DMS53 treated with DMSO at 0.1 percent for 48 hours (cell line): ENCODE data around the gene PDCD4.

Experiments used
- DNase-seq: peaks from one replicate; lab custom pipeline; 2025; ENCODE audit not compliant: unreplicated experiment; lab: John Stamatoyannopoulos, UW

The PDCD4 gene

DNA sequence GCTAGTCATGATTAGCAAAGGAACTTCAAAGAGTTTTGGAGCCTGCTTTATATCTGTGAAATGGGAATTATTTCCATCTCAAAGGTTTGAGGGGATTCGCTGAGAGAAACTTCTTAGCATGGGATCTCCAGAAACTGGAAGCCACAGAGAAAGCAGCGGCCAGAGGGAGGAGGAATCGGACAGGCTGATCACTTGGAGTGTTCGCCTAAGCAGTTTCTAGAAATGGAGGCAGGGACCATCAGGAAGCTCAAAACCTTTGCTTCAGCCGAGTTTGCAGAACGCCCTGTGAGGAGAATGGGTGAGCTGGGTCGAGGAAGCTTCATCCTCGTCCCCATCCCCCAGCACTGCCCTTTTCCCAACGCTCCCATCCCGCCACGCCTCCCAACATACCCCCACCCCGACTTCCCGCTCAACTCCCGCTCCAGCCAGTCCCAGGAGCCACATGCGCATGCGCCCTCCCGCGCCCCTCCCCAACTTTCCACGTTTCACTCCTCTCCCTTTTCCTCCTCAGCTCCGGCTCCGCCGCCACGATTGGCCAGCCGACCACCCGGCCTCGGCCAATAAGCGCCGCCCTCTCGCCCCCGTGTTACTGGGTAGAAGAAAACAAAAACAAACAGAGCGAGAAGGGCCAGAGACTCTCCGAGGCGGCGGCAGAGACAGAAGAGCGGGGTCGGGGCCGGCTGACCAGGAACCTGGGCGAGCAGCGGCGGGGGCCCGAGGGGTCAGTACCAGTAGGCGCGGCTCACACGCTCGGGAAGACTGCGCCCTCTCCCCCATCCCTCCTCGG lies at the start of gene PDCD4:
TSS of gene PDCD4 (plus strand) at position 631 of the 787 bp plus-strand sequence. CDS start 4,100 bp downstream, outside the sequence.
- DNase-seq: peak; percentile 94

DNA sequence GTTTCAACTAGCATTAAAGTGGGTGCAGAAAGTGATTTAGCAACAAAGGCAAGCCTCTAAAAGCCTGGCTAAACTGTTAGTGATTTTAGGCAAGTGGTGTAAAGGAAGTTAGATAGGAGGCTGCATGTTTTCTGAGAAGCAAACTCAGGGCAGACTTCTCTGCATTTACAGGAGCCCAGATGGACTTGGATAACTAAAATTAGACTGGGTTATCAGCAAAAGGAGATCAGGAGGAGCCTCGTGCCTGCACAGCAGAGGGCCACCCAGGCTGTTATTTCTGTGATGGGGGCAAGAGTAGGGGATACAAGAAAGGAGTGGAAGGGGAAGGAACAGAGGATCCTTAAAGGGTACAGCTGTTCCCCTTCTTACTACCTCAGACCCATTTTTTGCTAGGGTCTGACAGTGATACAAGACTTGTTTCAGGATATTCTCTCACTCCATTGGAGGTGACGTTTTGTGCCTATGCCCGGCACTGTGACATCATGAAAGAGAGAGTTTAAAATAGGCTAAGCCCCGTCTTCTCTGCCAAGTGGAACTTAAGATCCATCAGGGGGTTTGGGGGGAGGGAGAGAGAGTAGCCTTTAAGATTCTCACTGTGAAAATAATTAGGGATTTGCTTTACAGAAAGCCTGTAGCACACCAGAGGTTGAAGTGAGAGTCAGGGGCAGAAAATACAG lies 49.6 kb upstream of the PDCD4 start:
- no peak for DNase-seq

DNA sequence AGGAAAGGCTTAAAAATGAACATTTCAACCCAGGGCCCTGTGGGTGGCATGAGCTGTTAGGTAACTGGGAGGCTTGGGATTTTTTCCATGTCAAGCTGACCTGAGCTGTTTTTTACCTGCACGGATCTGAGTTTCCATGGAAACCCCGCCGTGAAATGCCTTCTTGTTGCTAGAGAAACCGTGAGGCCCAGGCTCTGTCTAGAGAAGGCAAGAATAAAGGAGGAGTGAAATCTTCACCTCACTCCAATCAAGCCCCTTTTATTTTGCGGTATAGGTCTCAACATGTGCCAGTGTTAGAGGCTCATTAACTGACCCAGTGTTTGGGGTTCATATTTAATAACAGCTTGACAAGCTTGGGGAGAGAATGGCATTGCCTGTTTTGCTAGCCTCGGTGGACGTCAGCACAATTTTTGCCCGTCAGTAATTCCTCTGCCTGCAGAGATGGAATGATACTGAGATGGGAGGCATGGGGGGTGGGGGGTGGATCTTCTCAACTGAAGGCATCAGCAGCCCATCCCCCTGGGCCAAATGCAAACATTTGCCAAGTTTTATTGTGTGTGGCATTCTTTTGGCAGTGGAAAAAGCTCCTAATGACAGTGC lies 48.9 kb upstream of the PDCD4 start:
- no peak for DNase-seq

DNA sequence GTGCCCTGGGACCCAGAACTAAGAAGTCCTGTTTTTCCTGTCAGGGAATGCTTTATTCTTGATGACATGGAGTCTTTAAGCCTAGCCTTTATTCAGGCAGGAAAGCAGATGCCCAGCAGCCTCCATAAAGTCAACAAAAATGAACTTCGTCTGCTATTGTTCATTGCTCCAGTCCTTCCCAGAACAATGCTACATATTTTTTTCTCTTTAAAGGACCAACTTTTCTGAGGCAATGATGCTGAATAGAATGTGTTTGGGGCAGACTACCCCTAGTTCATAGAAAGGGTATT lies 47.6 kb upstream of the PDCD4 start:
- DNase-seq: no peak

DNA sequence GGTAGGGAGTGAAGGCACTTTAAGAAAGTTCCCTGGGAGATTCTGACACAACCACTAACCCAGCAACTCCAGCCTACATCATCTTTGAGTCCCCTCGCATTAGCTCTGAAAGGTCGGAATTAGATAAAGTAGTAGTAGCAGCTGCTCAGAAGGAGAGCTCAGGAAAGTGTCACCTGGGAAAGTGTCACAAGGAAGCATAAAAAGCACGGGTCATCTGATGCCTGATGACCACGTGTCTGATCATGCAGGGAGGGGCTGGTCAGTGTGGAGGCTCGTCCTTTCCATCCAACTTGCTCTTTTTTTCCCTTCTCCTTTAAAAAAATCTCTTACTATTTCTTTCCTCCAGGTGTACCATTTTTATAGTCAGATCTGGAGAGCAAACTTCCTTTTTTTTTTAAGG lies 47.1 kb upstream of the PDCD4 start:
- DNase-seq: no peak

DNA sequence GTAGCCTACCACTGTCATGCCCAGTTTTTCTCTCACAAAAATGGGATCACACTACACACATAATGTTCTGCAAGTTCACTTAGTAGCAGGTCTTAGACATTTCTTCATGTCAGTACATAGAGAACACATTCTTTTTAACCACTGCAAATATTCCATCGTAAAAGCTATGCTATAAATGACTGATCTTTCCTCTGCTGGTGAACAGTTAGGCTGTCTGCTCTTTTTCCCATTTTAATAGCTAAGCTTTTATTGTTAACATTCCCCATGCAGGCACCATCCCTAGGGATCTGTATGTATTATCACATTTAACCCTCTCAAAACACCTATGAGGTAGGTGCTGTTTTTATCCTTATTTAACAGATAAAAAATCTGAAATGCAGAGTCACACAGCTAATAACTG lies 46.2 kb upstream of the PDCD4 start:
- DNase-seq: no peak

DNA sequence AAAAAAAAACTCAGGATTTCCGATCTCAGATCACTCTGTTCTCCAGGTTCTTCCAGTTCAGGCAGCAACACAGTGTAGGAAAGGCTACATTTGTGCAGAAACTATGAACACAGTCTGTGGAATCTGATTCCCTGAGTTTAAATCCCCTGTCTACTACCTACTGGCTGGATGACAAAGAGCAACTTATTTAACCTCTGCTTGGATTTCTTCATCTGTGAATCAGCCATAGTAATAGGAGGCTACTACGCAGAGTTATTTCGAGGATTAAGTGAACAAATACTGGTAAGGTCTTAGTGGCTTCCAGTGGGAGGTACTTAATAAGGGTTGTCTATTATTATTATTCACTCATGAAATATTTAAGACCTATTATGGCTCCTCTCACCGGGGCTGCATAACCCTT lies 44.3 kb upstream of the PDCD4 start:
- DNase-seq: no peak

DNA sequence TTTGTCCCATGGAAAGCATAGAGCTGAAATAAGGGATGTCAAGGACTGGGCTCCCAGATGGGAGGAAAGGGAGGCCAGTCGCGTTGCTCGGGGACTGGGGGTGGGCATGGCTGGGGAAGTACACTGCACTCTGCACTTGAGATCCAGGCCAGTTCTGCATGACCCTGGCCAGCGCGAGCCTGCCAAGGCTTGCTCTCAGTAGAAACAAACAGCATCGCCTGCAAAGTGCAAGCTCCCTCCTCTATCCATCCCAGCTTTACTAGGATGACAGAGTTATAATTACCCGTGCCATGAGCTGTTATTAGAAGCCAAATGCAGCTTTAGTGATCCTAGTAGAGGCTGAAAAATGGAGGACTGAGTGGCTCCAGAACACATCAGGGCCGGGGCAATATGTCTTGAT lies 43.9 kb upstream of the PDCD4 start:
- no peak for DNase-seq

DNA sequence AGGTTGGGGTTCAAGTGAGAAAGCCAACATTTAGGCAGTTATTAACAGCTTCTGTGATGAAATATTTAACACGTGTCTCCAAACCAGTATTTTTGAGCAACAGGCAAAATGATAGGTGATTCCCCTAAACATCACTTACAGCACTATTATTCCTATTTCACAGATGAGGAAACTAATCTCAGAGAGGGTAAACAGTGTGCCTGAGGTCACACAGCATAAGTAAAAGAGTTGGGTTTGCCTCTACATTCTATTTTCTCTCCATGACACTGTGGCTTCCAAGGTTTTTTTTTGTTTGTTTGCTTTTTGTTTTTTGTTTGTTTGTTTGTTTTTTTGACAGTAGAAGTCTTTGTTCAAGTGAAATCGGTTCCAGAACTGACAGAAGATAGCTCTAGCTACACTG lies 43.2 kb upstream of the PDCD4 start:
- no peak for DNase-seq

DNA sequence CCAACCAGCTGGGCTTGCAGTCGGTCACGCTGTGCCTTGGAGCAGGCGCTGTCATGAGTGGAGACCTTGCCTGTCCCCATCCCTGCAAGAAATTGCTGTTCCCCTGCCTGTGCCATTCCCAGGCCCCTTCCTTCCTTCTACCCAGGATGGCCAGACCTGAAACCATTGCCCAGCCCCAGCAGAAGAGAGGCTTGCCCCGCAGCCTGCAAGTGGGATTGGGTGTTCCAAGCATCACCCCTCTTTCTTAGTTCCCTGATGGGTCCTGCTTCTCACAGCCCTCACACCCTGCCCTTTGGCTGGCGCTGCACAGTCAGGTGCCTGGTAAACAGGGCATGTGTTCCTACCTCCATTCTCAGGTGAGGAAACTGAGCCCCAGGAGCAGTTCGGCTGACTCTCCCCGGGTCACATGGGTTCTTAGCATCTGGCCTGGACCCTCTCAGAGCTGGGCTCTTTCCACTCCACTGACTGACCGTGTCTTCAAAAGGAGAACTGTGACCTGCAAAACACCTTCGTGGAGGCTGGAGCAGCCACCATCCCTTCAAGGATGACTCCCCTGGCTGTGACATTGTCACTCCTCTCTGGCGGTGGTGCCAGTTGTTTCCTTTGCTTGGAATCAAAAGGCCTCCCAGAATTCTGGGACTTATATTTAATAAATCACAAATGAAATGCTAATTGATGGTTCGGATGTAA lies 41.9 kb upstream of the PDCD4 start:
- DNase-seq: no peak

DNA sequence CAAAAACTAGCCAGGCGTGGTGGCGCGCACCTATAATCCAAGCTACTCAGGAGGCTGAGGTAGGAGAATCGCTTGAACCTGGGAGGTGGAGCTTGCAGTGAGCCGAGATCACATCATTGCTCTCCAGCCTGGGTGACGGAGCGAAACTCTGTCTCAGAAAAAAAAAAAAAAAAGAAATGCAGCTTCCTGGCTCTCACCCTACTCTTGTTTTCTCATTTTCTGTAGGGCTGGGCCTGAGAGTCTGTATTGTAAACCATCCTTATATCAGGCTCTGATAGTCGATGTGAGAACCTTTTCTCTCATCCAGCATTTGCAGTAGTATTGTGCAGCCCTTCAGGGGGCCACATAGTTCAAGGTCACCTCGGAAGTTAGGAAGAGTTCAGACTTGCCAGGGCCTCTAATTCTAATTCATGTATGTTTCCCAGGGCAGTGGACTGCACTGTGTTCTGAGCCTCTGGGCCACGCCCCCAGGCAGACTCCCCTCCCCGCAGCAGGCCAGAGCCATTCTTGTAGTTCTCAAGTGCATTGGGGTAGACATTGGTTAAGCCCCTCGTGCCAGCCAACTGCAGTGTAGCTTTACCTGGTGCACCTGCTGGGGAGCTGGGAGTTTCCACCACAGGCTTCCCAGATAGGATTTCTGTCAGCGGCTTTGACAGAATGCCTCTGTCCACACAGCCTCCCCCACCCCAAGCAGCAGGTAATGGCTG lies 38.3 kb upstream of the PDCD4 start:
- DNase-seq: no peak

DNA sequence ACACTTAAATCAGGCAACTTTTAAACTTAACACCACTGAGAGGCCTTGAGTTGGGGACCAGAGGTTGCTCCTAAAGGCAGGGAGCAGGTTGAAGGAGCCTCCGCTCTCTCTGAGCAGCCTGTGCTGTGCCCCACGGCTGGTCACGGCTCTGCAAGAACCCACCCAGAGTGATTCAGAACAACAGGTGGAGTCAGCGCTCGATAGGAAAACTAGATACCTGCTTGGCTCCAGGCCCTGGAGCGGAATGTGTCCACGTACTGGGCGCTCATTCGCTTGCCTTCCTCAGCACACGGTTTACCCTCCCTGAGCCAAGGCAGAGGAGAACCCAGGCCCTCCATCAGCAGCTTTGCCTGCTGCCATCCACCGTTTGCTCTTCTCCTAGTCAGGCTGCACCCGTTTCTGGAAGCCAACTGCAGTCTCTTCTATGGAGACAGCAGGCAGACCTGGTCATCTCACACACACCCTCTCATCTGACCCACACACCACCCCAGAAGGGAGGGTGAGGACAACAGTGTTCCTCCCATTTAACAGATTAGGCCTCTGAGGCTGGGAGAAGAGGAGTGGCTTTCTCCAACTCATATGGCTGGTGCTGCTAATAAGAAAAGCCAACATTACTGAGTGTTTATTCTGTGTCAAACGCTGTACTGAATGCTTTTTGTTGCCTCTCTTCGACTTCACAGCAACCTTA lies 37.6 kb upstream of the PDCD4 start:
- DNase-seq: no peak

DNA sequence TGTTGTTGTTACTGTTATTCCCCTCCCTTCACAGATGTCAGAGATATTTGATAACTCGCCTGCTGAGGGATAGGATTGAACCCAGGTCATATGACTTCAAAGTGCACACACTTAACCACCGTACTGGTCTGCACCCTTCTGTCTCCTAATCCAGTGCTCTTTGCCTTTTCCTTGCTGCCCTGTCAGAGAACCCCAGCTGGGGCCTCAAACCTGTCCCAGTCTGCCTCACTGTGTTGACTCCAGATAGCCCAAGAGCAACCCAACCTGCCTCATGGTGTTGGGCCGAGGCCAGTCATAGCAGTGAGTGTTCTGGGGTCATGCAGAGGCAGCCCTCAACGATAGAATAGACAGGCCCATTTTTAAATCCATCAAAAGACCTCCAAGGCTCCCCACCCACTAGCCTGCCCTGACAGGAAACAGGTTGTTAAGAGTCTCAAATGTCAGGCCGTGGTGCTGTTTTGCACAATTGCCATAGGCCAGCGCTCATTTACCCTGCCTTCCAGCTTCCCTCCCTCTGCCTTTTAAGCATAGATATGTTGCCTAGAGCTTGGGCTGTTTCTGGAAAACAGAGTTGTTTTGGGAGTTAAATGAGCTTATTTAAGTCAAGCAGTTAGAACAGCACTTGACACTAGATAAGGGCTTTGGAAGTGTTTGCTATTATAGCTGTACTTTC lies 37.0 kb upstream of the PDCD4 start:
- DNase-seq: no peak

DNA sequence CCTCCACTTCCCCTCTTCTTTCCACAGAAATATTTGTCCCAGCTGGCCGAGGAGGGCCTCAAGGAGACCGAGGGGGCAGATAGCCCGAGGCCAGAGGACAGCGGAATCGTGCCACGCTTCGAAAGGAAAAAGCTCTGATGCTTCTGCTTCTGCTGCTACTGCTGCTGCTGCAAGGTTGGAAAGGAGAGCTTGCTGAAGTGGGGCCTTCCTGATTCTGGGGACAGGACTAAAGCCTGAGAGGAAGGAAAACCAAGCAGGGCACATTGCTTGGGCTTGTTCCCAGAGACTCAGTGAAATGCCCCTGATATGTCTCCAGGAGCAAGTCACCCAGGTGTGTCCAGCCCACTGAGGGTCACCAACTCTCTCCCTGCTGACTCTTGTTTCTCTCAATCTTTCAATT lies 35.9 kb upstream of the PDCD4 start:
- DNase-seq: no peak

DNA sequence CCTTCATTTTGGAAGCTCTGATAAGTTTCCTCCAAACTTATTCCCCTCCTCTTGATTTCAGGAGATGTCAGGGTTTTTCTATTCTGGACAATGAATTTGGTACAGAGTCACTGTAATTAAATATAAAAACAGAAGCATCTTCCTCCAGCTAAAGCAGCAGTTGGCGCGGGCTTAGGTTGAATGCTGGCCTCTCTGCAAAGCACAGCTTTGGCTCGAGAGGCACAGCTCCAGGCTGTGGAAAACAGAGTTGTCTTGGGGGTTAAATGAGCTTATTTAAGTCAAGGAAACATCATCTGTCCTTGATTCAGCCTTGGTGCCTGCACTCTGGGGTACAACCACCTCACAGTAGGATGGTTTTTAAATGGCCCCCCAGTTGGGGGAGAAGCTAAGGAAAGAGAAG lies 35.0 kb upstream of the PDCD4 start:
- DNase-seq: no peak

DNA sequence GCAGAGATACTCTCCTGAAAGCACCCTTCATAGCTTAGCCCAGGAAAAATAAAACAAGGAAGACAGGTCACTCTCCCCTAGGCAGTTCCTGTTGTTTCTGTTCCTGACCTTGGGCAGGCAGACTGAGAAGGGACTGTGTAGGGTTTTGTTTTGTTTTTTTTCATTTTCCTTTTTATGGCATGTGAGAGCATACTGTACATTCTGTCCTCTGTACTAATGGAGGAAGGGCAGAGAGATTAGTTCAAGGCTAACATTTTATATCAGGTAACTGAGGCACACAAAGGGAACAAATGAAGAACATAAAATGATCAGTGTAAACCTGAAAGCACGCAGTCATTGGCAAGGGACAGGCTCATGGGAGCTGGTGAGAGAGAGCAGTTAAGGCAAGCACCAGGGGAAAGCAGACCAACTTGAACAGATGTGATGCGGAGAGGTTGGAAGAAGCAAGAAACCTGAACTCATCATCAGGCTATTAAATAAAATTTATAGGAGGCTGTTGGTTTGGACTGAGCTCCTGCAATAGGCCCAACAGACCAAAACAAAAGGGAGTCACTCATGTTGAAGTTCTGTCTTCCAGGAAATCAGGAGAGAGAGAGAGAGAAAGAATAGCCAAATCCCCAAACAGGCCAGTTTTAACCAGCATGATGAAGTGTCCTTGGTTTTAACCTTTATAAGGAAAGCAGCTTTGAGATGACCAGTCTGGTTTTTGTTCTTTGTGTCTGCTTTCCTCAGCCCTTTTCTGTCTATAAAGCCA lies 34.1 kb upstream of the PDCD4 start:
- no peak for DNase-seq

DNA sequence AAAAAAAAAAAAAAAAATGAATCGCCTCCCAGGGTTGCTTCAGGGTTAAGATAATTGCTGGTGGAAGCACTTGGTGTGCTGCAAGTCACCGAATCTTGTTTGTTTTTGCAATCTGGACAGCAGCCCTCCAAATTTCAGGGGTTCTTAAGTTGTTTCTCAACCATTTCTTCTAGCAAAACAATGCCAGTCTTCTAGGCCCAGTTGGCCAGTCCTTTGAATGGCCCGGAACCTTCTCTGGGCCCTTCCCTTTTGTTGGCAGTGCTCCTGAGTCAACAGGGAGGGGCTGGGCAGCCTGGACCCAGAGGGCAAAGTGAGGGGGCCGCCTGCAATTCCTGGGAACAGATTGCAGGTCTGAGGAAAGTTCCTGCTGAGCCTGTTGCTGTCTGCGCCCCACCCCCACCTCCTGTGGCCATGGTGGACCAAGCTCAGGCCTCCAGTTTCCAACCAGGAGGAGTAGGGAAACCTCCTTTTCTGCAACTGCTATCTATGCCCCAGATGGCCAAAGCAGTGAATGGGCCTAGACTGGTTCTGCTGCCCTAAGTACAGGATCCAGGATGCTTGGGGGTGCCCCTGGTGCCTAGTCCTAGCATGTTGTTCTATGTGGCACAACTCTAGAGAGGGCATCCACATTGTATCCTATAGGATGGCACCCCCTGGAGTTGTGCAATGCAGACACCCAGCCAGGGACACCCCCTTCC lies 31.4 kb upstream of the PDCD4 start:
- DNase-seq: no peak

DNA sequence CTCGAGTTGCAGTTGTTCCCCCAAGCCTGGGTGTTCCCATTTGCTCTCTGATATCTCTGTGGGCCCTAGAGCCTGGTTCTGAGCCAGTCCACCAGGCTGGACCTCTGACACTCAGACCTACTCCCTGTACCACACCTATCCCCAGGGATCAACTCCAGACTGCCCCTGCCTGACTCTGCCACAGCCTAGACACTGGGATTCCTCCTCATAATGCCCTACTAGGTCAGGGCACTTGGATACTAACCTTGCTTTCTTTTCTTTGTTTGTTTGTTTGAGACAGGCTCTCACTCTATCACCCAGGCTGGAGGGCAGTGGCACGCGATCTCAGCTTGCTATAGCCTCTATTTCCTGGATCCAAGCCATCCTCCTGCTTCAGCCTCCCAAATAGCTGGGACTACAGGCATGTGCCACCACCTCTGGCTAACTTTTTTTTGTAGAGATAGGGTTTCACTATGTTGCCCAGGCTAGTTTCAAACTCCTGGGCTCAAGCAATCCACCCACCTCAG lies 30.8 kb upstream of the PDCD4 start:
- DNase-seq: no peak
